Panc1 (cell line): ENCODE measurements around the gene CASQ2.

Experiments used
- POLR2AphosphoS5 ChIP-seq: IDR thresholded peaks from 2 replicates; pipeline ENCODE4 v1.6.1; 2012; ENCODE audit warnings: mild to moderate bottlenecking, low read depth, low read length, moderate library complexity
- TCF7L2 ChIP-seq: IDR thresholded peaks from 2 replicates; pipeline ENCODE4 v1.6.1; 2011; ENCODE audit warnings: mild to moderate bottlenecking, low read depth, low read length, inconsistent platforms
- TF ChIP-seq, protein P1 (sequence below): fragments of 450-650 bp; IDR thresholded peaks from 2 replicates; pipeline ENCODE4 v1.5.1; 2017; ENCODE audit warnings: mild to moderate bottlenecking

DNA sequence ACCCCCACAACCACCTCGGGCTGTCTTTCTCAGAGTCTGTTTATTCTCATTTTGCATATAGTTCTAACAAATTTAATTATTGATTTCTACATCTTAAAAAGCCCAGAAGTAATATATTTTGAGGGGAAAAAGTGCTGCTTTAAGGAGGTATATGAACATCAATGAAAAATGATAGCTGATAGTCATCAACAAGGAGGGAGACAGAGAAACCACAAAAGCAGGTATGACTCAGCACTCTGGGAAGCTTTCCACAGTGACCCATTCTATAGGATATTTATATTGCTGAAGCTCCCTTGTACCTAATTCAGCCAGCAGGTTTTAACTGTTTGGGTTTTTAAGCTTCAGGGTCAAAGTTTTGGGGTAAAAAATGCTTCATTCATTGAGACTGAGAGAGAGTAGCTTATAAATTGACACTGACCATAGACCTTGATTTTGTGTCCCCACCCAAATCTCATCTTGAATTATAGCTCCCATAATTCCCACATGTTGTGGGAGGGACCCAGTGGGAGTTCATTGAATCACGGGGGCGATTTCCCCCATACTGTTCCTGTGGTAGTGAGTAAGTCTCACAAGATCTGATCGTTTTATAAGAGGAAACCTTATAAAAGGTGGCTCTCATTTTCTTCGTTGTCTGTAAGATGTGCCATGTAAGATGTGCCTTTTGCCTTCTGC lies 99.4 kb downstream of the CASQ2 start:
- TF ChIP-seq POLR2AphosphoS5 (no peak), TCF7L2 (no peak)
- TF ChIP-seq, protein P1, sequence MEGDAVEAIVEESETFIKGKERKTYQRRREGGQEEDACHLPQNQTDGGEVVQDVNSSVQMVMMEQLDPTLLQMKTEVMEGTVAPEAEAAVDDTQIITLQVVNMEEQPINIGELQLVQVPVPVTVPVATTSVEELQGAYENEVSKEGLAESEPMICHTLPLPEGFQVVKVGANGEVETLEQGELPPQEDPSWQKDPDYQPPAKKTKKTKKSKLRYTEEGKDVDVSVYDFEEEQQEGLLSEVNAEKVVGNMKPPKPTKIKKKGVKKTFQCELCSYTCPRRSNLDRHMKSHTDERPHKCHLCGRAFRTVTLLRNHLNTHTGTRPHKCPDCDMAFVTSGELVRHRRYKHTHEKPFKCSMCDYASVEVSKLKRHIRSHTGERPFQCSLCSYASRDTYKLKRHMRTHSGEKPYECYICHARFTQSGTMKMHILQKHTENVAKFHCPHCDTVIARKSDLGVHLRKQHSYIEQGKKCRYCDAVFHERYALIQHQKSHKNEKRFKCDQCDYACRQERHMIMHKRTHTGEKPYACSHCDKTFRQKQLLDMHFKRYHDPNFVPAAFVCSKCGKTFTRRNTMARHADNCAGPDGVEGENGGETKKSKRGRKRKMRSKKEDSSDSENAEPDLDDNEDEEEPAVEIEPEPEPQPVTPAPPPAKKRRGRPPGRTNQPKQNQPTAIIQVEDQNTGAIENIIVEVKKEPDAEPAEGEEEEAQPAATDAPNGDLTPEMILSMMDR: no peak
